ENCODE measurements around the gene TNNT3.

TNNT3 gene

GRCh38 chr11:1982873-1983600 is 63.5 kb downstream of the TNNT3 start:
- no peak for TF ChIP-seq NFIC (IDR thresholded peaks at IDR 0.05)
- no peak for TF ChIP-seq RAD21 (IDR thresholded peaks at IDR 0.05; ENCODE audit: low read depth)
- no peak for TF ChIP-seq USF1 (IDR thresholded peaks at IDR 0.05)
- TF ChIP-seq TCF12 (IDR thresholded peaks at IDR 0.05; ENCODE audit: low read depth), result no peak
- TF ChIP-seq FOXM1 (IDR thresholded peaks at IDR 0.05; ENCODE audit: borderline replicate concordance, low read depth), result no peak
- TF ChIP-seq EP300 (IDR thresholded peaks at IDR 0.05; ENCODE audit: borderline replicate concordance), result no peak
- TF ChIP-seq CREB1 (IDR thresholded peaks at IDR 0.05; ENCODE audit: low read depth), result no peak
- TF ChIP-seq, protein P1, sequence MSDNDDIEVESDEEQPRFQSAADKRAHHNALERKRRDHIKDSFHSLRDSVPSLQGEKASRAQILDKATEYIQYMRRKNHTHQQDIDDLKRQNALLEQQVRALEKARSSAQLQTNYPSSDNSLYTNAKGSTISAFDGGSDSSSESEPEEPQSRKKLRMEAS (IDR thresholded peaks at IDR 0.05), result no peak
- no peak for TF ChIP-seq ZBTB7A (IDR thresholded peaks at IDR 0.05; ENCODE audit: low read depth)
- no peak for TF ChIP-seq TAF1 (IDR thresholded peaks at IDR 0.05; ENCODE audit: low read depth)
- no peak for TF ChIP-seq REST (IDR thresholded peaks at IDR 0.05; ENCODE audit: low read depth)
- TF ChIP-seq TEAD4 (IDR thresholded peaks at IDR 0.05), result no peak

- TF ChIP-seq RAD21 (IDR thresholded peaks at IDR 0.05; ENCODE audit: low read depth) (no peak), TEAD4 (IDR thresholded peaks at IDR 0.05) (no peak), EGR1 (IDR thresholded peaks at IDR 0.05) (no peak), REST (IDR thresholded peaks at IDR 0.05; ENCODE audit: low read depth) (no peak), FOXM1 (IDR thresholded peaks at IDR 0.05; ENCODE audit: borderline replicate concordance, low read depth) (no peak), TCF12 (IDR thresholded peaks at IDR 0.05; ENCODE audit: low read depth) (no peak), TAF1 (IDR thresholded peaks at IDR 0.05; ENCODE audit: low read depth) (no peak), CREB1 (IDR thresholded peaks at IDR 0.05; ENCODE audit: low read depth) (no peak)
These were observed 64.1 kb downstream of the TNNT3 start for GRCh38 chr11:1983601-1983961.

- no peak for TF ChIP-seq FOXM1 (IDR thresholded peaks at IDR 0.05; ENCODE audit: borderline replicate concordance, low read depth)
- no peak for TF ChIP-seq USF1 (IDR thresholded peaks at IDR 0.05)
- no peak for TF ChIP-seq EP300 (IDR thresholded peaks at IDR 0.05; ENCODE audit: borderline replicate concordance)
- TF ChIP-seq, protein P1 (IDR thresholded peaks at IDR 0.05), result no peak
- TF ChIP-seq ZBTB7A (IDR thresholded peaks at IDR 0.05; ENCODE audit: low read depth), result no peak
- no peak for TF ChIP-seq YY1 (IDR thresholded peaks at IDR 0.05; ENCODE audit: low read depth)
- TF ChIP-seq EGR1 (IDR thresholded peaks at IDR 0.05), result no peak
- TF ChIP-seq TAF1 (IDR thresholded peaks at IDR 0.05; ENCODE audit: low read depth), result no peak
- no peak for TF ChIP-seq REST (IDR thresholded peaks at IDR 0.05; ENCODE audit: low read depth)
- no peak for TF ChIP-seq CREB1 (IDR thresholded peaks at IDR 0.05; ENCODE audit: low read depth)
- TF ChIP-seq CEBPB (IDR thresholded peaks at IDR 0.05), result no peak
- no peak for TF ChIP-seq RAD21 (IDR thresholded peaks at IDR 0.05; ENCODE audit: low read depth)
- TF ChIP-seq NFIC (IDR thresholded peaks at IDR 0.05), result no peak
- no peak for TF ChIP-seq TCF12 (IDR thresholded peaks at IDR 0.05; ENCODE audit: low read depth)
- no peak for TF ChIP-seq TEAD4 (IDR thresholded peaks at IDR 0.05)
These were observed 67.5 kb downstream of the TNNT3 start for GRCh38 chr11:1987024-1987423.

DNA sequence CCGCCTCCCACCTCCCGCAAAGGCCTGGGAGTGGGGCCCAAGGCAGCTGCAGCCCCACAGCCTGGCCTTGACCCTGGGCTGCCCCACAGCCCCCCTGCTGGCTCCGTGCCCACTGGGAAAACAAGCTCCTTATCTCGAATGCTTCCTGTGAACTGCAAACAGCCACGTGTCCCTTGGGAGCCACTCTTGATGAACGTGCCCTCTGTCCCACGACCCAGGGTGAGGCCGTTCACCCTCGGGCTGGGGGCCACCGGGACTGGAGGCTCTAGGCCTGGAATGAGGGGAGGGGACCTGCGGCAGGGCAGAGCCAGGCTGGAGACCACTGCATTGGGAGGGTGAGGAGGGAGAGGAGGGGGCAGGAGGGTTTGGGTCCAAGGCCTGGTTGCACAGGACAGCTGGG is 68.7 kb downstream of the TNNT3 start:
- no peak for TF ChIP-seq CREB1 (IDR thresholded peaks at IDR 0.05; ENCODE audit: low read depth)
